Measurements from ENCODE around the gene NWD2. TPM values are rescaled to one million over a fixed set of nuclear protein-coding genes. Genes with fewer than 3 reads are reported as not detected.

Gene NWD2
- total and polyA plus RNA-seq, 2 donors from 2014 or later = not detected

DNA sequence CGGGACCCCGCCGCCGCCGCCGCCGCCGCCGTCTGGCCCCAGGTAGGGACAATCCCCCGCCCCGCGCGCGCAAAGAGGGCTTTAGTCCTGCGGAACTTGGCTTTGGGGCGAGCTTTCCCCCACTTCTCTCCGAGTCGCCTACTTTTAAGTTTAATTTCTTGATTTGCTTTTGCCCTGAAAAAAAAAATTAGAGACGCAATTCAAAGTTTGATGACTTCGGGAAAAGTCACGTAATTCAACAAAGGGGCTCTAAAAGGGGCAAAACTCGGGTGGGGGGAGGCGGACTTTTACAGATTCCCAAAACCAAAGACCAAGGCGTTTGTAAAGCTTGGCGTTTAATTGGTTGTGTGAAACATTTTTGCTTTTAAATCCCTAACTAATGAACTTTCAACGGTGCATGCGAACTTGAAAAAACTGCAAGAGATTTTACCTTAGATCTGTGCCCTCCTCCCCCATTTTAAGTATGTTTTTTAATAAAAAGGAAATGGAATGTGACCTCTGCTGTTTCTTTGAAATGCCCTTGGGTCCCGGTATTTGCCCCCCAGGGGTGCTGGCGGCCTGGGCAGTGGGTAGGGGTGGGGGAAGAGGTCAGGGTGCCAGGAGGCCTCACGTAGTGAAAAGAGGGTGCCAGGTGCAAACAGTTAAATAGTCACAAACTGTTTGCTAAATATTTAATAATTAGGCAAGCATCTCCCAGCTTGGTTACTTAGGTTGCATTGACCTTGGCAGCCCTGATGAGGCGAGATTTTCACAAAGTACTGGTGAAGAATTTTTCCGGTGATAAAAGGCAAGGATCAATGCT lies 209.7 kb downstream of the NWD2 start:
- Histone ChIP-seq H3K9me3 (ENCODE audit: control insufficient read depth in 2 of 3, insufficient read depth in 1 of 3, low read length in 3 of 3) (no peaks in the 10 kb centered on the region), H3K27me3 (ENCODE audit: control insufficient read depth, insufficient read depth, low read length) (no peaks in the 10 kb centered on the region), H3K9ac (ENCODE audit: low read length in 3 of 3) (peak overlapping the region in 2 of 3 donors; percentile 61 to 70), H3K4me3 (ENCODE audit: low read length in 3 of 3) (peak overlapping the region; percentile 48 to 75 (median 71)), H3K4me1 (ENCODE audit: control insufficient read depth in 2 of 3, insufficient read depth in 2 of 3, low read depth in 1 of 3, low read length in 3 of 3) (peaks cover 0 to 6% (median 0%) of the 10 kb centered on the region in 3 donors), H3K36me3 (ENCODE audit: control insufficient read depth in 2 of 3, insufficient read depth in 3 of 3, low read length in 3 of 3) (no peaks in the 10 kb centered on the region), H3K27ac (ENCODE audit: low read depth in 2 of 2, low read length in 2 of 2) (peak overlapping the region; percentile 69 to 92)
- DNase-seq (peak in 4 of 5 donors; percentile 13 to 50 (median 26)), FAIRE-seq (no peak)
- TF ChIP-seq, protein P1, sequence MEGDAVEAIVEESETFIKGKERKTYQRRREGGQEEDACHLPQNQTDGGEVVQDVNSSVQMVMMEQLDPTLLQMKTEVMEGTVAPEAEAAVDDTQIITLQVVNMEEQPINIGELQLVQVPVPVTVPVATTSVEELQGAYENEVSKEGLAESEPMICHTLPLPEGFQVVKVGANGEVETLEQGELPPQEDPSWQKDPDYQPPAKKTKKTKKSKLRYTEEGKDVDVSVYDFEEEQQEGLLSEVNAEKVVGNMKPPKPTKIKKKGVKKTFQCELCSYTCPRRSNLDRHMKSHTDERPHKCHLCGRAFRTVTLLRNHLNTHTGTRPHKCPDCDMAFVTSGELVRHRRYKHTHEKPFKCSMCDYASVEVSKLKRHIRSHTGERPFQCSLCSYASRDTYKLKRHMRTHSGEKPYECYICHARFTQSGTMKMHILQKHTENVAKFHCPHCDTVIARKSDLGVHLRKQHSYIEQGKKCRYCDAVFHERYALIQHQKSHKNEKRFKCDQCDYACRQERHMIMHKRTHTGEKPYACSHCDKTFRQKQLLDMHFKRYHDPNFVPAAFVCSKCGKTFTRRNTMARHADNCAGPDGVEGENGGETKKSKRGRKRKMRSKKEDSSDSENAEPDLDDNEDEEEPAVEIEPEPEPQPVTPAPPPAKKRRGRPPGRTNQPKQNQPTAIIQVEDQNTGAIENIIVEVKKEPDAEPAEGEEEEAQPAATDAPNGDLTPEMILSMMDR (IDR thresholded peaks at IDR 0.05; ENCODE audit: borderline replicate concordance, extremely low read depth, insufficient read depth) = no peak
- intact Hi-C loops (cut with DNase I) = no loop called here

DNA sequence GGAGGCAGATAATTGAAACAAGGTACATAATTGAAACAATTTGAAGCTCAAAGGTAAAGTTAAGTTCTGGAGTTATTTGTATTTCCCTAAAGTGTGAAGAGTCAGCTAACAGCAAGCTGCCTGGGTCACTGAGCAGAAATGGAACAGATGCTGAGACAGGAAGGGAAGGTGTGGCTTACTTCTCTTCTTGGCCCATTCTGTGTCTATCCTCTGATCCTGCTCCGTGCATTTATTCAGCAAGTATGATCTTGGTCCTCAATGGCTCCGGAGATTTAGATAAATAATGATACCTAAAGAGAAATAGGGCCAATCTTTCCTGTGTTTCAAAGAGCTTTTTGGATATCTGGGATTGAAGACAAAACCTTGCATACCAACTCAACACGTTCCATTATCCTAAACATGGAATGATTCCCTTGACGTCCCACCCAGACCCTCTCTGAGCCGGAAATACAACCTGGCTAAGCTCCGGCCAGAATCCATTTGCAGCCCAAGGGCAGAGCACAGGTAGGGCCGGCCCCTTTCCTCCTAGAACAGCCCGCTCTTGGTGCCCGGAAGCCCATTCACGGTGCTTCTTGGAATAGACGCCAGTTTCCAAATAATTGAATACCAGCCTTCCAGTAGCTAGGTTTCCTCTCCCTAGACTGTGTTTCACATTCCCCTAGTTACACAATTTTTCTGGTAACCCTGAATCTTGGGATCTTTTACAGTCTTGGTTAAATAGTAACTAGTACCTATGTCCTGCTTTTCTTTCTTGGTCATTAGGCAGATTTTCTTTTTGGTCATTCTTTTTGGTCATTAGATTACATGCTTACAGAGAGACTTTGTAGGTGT lies 211.0 kb downstream of the NWD2 start:
- peak overlapping the region in 2 of 3 donors; percentile 39 to 70 for H3K9ac ChIP-seq (ENCODE audit: low read length in 3 of 3)
- peak overlapping the region in 2 of 3 donors; percentile 71 to 75 for H3K4me3 ChIP-seq (ENCODE audit: low read length in 3 of 3)
- DNase-seq (peak in 2 of 5 donors; percentile 15 to 68), FAIRE-seq (peak; percentile 11)
- TF ChIP-seq, protein P1 (IDR thresholded peaks at IDR 0.05; ENCODE audit: borderline replicate concordance, extremely low read depth, insufficient read depth) = no peak
- H3K4me1 ChIP-seq (ENCODE audit: control insufficient read depth in 2 of 3, insufficient read depth in 2 of 3, low read depth in 1 of 3, low read length in 3 of 3) = peaks cover 0 to 6% (median 0%) of the 10 kb centered on the region in 3 donors
- intact Hi-C loops (cut with DNase I) = no loop called here
- no peaks in the 10 kb centered on the region for H3K36me3 ChIP-seq (ENCODE audit: control insufficient read depth in 2 of 3, insufficient read depth in 3 of 3, low read length in 3 of 3)
- peak overlapping the region; percentile 69 to 92 for H3K27ac ChIP-seq (ENCODE audit: low read depth in 2 of 2, low read length in 2 of 2)
- H3K27me3 ChIP-seq (ENCODE audit: control insufficient read depth, insufficient read depth, low read length) = no peaks in the 10 kb centered on the region
- no peaks in the 10 kb centered on the region for H3K9me3 ChIP-seq (ENCODE audit: control insufficient read depth in 2 of 3, insufficient read depth in 1 of 3, low read length in 3 of 3)

DNA sequence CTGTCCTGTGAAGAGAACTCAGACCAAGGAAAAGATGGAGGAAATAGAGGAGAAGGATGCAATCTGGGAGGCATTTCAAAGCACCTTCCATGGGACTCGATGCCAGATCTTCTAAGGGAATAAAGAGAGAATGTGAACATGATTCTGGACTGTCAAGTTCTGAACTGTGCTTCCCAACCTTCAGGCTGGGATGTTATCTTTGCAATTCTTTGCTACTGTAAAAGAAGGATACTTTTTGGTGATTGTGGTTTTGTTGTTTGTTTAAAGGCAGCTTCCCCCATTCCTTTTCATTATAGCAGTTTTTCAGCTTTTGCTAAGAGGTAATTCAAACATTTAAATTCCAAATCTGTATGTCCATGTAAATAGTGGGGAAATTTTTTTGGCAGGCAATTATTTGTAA lies 217.3 kb downstream of the NWD2 start:
- intact Hi-C loops (cut with DNase I) = no loop called here
- Histone ChIP-seq H3K4me1 (ENCODE audit: control insufficient read depth in 2 of 3, insufficient read depth in 2 of 3, low read depth in 1 of 3, low read length in 3 of 3) (no peaks in the 10 kb centered on the region), H3K27ac (ENCODE audit: low read depth in 2 of 2, low read length in 2 of 2) (no peak overlapping the region), H3K27me3 (ENCODE audit: control insufficient read depth, insufficient read depth, low read length) (no peaks in the 10 kb centered on the region), H3K9me3 (ENCODE audit: control insufficient read depth in 2 of 3, insufficient read depth in 1 of 3, low read length in 3 of 3) (no peaks in the 10 kb centered on the region), H3K36me3 (ENCODE audit: control insufficient read depth in 2 of 3, insufficient read depth in 3 of 3, low read length in 3 of 3) (no peaks in the 10 kb centered on the region), H3K9ac (ENCODE audit: low read length in 3 of 3) (no peak overlapping the region), H3K4me3 (ENCODE audit: low read length in 3 of 3) (no peak overlapping the region)
- FAIRE-seq (no peak), DNase-seq (no peak)
- TF ChIP-seq, protein P1 (IDR thresholded peaks at IDR 0.05; ENCODE audit: borderline replicate concordance, extremely low read depth, insufficient read depth) = no peak

All from kidney (tissue), 14 donors.